Right atrium auricular region (tissue), 2 donors: Measurements from ENCODE around the gene TSPOAP1. TPM values are rescaled to one million over a fixed set of nuclear protein-coding genes. Genes with fewer than 3 reads are reported as not detected.

ENCODE experiments used
- DNase-seq: peaks from one replicate; pipeline ENCODE4 v3.0.0-alpha.2; 2019; ENCODE audit warnings: low spot score
- H3K27ac ChIP-seq, 2 donors: fragments of 200-600 bp; sonication (generic); 1 replicate in 1 of 2; 2 replicates in 1 of 2; pipeline ENCODE4 v1.5.1; 2016 to 2019
- H3K27me3 ChIP-seq, 2 donors: fragments of 200-600 bp; sonication (generic); one replicate each; pipeline versions ENCODE4 v1.5.1 to v1.6.0; 2017 to 2019
- H3K36me3 ChIP-seq: fragments of 200-600 bp; sonication (generic); one replicate; pipeline ENCODE4 v1.5.1; 2016
- H3K4me1 ChIP-seq, 2 donors: fragments of 200-600 bp; sonication (generic); one replicate each; pipeline versions ENCODE4 v1.5.1 to v1.6.0; 2017 to 2019
- H3K4me3 ChIP-seq, 2 donors: fragments of 200-600 bp; sonication (generic); 1 replicate in 1 of 2; 2 replicates in 1 of 2; pipeline ENCODE4 v1.5.1; 2017 to 2019; ENCODE audit warnings: mild to moderate bottlenecking in 1 of 2, moderate library complexity in 1 of 2
- H3K9me3 ChIP-seq, 2 donors: fragments of 200-600 bp; sonication (generic); one replicate each; pipeline ENCODE4 v1.5.1; 2019
- CTCF ChIP-seq, 2 donors: fragments of 200-600 bp; sonication (generic); IDR thresholded peaks; one replicate each; pipeline ENCODE4 v1.5.1; 2019; ENCODE audit warnings: antibody characterized with exemption in 2 of 2
- total RNA-seq, 2 donors: library from RNA; depleted of rRNA; stranded (reverse); fragments of >200 nt; gene quantifications; one replicate each; pipeline ENCODE4 v1.1.0, GENCODE V29; 2016

The TSPOAP1 gene
- total RNA-seq, 2 donors from 2014 or later, result 6.1 to 8.5 TPM

DNA sequence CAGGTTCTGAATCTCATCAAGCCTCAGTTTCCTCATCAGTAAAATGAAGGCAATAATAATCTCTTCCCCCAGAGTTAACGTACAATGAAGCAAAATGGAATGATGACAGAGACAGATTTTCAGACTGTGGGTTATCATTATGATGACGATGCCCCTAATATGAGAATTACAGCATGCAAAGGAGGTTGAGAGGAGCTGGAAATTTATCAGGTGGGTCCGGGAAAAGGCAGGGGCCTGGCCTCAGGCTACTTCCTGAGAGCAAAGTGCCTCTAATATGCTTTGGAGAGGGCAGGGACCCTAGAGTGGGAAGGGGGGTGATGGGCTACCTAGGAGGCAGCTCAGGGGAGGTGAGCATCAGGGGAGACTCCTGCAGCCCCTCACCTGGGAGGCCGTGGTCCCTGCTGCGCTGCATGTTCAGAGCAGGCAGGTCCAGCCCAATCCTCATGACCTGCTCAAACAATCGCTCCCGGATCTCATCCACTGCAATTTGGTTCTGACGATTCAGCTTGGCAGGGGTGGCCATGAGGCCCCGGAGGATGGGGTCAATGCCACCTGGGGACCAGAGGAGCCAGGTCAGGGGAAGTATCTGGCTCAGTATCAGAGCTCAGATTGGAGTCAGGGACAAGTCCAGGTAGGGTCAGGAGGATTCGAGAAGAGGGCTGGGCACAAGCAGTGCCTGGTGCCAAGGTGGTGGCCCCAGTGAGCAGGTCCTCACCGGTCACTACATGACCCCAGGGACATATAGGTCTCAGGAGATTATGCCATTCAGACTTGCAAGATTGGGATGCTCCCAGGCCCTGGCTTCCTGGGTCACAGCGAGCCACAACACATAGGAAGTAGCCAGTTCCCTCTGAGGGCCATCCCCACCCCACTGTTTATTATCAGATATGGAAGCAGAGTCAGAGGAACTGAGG lies 56.0 kb downstream of the TSPOAP1 start:
- Histone ChIP-seq H3K27me3 (no peaks in the 10 kb centered on the region), H3K4me3 (no peak overlapping the region)

DNA sequence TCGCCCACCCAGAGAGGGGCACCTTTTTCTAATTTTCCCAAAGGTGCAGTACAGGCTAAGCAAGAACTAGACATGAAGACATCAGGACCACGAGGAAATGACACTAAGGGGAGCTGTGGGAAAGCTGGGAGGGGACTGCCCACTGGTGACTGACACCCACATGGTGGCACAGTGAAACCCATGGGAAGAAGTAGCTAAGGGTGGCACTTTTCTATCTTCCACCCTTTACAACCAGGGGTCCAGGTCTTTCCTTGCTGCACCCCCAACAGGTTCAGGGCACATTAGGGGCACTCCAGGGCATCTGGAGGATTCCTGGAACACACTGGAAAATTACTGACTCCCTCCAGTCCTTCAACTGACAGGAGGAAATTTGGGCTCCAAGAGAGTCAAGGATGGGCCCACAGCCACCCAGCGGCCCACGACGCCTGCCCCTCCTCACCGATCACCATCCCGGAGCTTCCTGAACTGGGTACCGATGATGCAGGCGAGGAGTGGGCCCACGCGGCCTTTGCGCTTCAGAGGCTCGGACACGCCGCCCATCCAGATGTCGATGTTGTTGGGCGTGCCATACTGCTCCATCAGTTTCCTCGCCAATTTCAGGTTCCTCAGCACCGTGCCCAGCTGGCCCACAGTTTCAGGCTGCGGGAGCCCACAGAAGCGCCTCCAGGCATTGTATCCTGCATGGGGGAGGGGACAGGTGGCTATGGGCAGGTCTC lies 57.2 kb downstream of the TSPOAP1 start:
- H3K4me3 ChIP-seq, result no peak overlapping the region
- no peaks in the 10 kb centered on the region for H3K36me3 ChIP-seq
- no peaks in the 10 kb centered on the region for H3K9me3 ChIP-seq
- no peaks in the 10 kb centered on the region for H3K4me1 ChIP-seq
- H3K27me3 ChIP-seq, result no peaks in the 10 kb centered on the region
- TF ChIP-seq CTCF (IDR thresholded peaks at IDR 0.05), result no peak
- peak; percentile 34 for DNase-seq
- H3K27ac ChIP-seq, result no peak overlapping the region

More for the DNA sequence above, 56.0 kb downstream of the TSPOAP1 start:
- peak; percentile 56 for DNase-seq
- no peak for TF ChIP-seq CTCF (IDR thresholded peaks at IDR 0.05)
- Histone ChIP-seq H3K27ac (no peak overlapping the region), H3K4me1 (no peaks in the 10 kb centered on the region), H3K9me3 (no peaks in the 10 kb centered on the region), H3K36me3 (no peaks in the 10 kb centered on the region)

DNA sequence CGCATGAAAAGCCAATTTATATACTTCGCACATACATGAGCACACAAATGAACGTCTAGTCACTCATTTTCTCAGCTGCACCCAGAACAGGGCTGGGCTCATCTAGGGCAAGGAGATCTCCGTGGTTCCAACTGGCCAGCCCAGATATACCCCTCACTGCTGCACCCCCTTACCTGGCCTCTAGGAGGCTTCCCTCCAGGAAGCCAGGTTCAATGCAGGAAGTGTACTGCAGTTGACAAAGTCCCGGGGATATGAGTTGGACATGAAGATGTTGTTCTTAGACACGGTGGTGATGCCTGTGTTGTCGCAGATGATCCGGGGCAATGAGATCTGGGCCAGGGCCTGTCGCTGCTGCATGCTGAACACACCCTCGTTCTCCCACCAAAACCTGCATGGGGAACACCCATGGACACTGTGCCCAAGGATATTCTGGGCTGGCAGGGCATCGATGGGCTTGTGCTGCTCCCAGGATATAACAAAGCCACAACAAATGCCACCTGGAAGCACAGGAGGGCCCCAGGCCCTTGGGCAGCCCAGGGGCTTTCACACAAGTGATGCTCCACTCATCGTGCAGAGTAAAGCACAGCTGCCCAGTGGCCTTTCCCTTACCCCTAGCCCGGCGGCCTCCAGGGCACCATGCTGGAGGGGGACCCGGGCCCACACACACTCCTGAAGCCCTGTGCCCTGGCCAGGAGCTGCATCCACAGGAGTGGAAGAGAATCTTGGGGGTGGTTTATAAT lies 57.9 kb downstream of the TSPOAP1 start:
- H3K4me1 ChIP-seq, result no peaks in the 10 kb centered on the region
- no peaks in the 10 kb centered on the region for H3K36me3 ChIP-seq
- no peak for TF ChIP-seq CTCF (IDR thresholded peaks at IDR 0.05)
- DNase-seq, result peak; percentile 42
- no peaks in the 10 kb centered on the region for H3K9me3 ChIP-seq
- no peak overlapping the region for H3K4me3 ChIP-seq
- no peak overlapping the region for H3K27ac ChIP-seq
- no peaks in the 10 kb centered on the region for H3K27me3 ChIP-seq

GRCh38 chr17:58269557-58270291 lies 58.9 kb downstream of the TSPOAP1 start:
- DNase-seq, result peak; percentile 16

More at GRCh38 chr17:58269557-58270291, 58.9 kb downstream of the TSPOAP1 start:
- Histone ChIP-seq H3K27me3 (no peaks in the 10 kb centered on the region), H3K9me3 (no peaks in the 10 kb centered on the region), H3K4me3 (no peak overlapping the region), H3K27ac (no peak overlapping the region), H3K4me1 (no peaks in the 10 kb centered on the region), H3K36me3 (no peaks in the 10 kb centered on the region)
- TF ChIP-seq CTCF (IDR thresholded peaks at IDR 0.05), result no peak
